Measurements from ENCODE around the gene ETV1.

ETV1 gene

DNA sequence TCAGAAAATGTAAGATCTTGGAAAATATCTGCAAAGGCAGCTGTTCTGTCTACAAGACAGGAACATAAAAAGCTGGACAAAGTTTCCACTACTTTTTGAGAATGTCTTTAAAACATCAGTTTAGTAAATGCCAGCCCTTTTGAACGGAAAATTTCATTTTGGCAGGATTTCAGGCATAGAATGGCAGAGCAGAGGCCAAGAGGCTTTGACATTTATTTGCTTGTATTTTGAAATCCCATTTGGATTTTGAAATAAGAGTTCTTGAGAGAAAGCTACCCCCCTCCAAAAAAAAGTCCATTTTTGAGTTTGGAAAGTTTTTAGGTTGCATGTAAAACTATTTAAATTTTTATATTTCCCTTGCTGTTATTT, 3.1 kb upstream of the ETV1 start:
- no peaks in the 10 kb centered on the region for H3K36me3 Mint-ChIP-seq (ENCODE audit: insufficient read depth)
- H3K4me3 Mint-ChIP-seq: no peak overlapping the region

DNA sequence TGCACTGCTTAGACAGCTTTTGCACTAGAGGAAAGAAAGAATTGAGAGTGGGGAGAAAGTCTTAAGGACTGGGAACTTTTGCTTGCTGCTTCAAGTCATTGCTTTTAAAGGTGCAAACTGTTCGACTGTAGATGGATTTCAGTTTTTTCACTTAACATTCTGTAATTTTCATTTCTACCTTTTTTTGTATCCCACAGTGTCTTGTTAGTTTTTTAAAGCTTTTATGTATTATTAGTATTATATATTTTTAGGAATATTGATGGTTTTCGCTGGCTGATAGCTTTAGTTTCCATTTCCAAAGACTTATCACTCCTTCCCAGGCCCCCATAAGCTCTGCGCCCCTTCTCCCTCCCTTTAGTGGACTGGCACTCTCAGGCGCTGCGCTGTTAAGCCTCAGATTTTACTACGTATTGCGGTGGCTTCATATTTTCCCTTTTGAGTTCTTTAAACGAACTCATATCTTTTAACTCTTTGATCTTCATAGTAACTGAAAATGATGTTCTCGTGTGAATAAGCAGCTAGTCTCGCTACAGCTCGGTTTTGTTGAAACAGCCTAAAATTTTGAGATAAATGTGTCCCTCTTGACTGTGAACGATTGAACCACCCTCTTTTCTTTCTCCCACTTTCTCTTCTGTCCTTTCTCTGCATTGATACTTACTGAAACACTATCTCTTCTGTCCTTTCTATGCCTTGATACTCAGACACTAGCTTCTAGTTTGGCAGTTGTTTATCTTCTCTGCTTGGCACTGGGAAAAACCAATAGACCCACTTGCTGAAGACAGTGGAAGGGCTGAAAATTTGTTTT, 2.5 kb upstream of the ETV1 start:
- peak; percentile 18 for ATAC-seq (replicated peaks)
- no peak for DNase-seq
- no peaks in the 10 kb centered on the region for H3K36me3 Mint-ChIP-seq (ENCODE audit: insufficient read depth)
- no peak overlapping the region for H3K27ac Mint-ChIP-seq
- H3K27me3 Mint-ChIP-seq: no peaks in the 10 kb centered on the region
- no peaks in the 10 kb centered on the region for H3K4me1 Mint-ChIP-seq (ENCODE audit: low read depth in 2 of 2)
- no peak overlapping the region for H3K4me3 Mint-ChIP-seq
- no peaks in the 10 kb centered on the region for H3K9me3 Mint-ChIP-seq

More for the DNA sequence above, 3.1 kb upstream of the ETV1 start:
- Mint-ChIP-seq H3K27ac (no peak overlapping the region), H3K4me1 (ENCODE audit: low read depth in 2 of 2) (no peaks in the 10 kb centered on the region), H3K27me3 (no peaks in the 10 kb centered on the region), H3K9me3 (no peaks in the 10 kb centered on the region)
- DNase-seq: no peak
- no peak for ATAC-seq (replicated peaks)

DNA sequence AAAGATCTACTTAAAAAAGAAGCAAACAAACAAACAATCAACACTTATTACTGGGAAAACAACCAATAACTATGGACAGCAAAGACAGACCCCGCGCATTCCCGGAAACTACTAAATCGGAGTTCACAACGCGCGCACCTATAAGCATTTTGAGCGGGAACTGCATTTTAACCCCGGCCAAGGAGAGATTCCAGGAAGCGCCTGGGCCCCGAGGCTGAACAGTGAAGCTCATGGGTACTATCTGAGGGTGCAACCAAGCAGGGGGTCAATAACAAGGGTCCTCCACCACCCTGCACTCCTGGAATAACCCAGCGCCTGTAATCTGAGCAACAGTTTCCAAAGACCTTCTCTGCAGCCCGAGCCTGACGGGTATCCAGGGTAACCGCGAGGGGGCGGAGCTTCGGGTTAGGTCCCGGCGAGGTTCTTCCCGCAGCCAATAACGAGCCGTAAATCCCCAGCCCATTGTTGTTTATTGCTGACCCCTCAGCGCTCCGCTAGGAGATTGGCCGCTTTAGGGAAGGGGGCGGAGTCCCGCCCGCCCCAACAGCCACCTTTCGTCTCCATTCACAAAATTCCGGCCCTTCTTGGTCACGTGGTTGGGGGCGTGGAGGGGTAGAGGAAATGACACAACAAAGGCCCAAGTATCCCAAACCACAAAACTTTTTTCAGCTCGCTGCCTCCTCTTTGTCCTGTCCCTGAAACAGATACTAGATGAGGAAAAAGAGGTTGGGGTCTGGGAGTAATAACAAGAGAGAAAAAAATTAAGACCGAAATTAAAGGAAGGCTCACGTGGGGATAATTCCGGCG, 1.7 kb upstream of the ETV1 start:
- no peak overlapping the region for H3K27ac Mint-ChIP-seq
- no peak overlapping the region for H3K4me3 Mint-ChIP-seq
- peaks cover 0 to 6% of the 10 kb centered on the region in 2 donors for H3K27me3 Mint-ChIP-seq
- H3K4me1 Mint-ChIP-seq (ENCODE audit: low read depth in 2 of 2): no peaks in the 10 kb centered on the region
- H3K36me3 Mint-ChIP-seq (ENCODE audit: insufficient read depth): no peaks in the 10 kb centered on the region
- no peaks in the 10 kb centered on the region for H3K9me3 Mint-ChIP-seq
- peak; percentile 75 for ATAC-seq (replicated peaks)
- DNase-seq: peak; percentile 26 to 53 (median 48)

DNA sequence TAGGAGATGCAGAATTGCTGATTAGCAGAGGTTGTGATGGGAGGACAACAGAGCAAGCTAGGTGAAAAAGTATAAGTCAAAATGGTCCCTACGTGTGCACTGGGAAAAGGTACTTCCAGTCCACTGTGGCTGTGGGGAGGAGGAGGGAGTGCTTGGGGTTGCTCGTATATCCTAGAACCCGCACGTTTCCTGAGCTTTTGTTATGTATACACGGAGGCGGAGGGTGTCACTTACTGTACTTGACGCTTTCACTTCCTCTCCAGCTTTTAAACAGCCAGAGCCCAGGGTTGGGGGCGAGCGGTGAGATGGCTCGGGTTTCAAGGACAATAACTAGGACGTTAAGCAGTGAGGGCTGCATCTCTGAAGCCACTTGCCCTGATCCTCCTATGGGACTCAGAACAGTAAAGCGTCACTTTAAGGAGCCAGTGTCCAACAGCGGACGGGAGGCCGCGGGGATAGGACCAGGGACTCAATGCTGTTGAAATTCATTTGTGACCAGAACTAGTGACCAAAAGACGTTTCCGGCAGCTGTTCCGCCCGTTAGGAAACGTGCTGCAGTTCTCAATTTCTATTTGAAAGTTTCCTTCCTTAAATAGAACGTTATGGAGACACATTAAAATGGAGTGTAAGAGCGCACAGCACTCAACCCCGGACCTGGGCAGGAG, 985 bp upstream of the ETV1 start:
- DNase-seq (peak in 2 of 3 experiments; percentile 8 to 19), ATAC-seq (replicated peaks) (peak; percentile 45)
- H3K27ac Mint-ChIP-seq: no peak overlapping the region
- H3K4me1 Mint-ChIP-seq (ENCODE audit: low read depth in 2 of 2): no peaks in the 10 kb centered on the region
- no peaks in the 10 kb centered on the region for H3K36me3 Mint-ChIP-seq (ENCODE audit: insufficient read depth)
- no peaks in the 10 kb centered on the region for H3K9me3 Mint-ChIP-seq
- peaks cover 0 to 13% of the 10 kb centered on the region in 2 donors for H3K27me3 Mint-ChIP-seq
- H3K4me3 Mint-ChIP-seq: no peak overlapping the region

DNA sequence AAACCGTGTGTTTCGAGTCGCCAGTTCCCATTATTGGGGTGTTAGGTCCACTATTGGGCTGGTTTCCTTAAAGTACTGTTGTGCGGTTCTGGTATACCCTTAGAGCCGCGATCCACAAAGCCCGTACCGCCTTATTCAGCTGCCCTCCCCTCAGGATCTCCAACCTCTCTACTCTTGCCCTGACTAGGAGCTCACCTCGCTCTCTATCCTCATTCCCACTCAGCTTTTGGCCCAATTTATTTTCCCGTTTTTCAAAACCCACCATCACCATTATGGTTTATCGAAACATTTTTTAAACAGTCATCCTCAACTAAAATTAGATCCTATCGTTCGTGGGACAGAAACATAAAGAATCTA, 461 bp upstream of the ETV1 start:
- H3K9me3 Mint-ChIP-seq: no peaks in the 10 kb centered on the region
- peak; percentile 9 for ATAC-seq (replicated peaks)
- peaks cover 0 to 15% of the 10 kb centered on the region in 2 donors for H3K27me3 Mint-ChIP-seq
- no peaks in the 10 kb centered on the region for H3K36me3 Mint-ChIP-seq (ENCODE audit: insufficient read depth)
- no peak for DNase-seq
- no peak overlapping the region for H3K4me3 Mint-ChIP-seq
- no peaks in the 10 kb centered on the region for H3K4me1 Mint-ChIP-seq (ENCODE audit: low read depth in 2 of 2)
- no peak overlapping the region for H3K27ac Mint-ChIP-seq

DNA sequence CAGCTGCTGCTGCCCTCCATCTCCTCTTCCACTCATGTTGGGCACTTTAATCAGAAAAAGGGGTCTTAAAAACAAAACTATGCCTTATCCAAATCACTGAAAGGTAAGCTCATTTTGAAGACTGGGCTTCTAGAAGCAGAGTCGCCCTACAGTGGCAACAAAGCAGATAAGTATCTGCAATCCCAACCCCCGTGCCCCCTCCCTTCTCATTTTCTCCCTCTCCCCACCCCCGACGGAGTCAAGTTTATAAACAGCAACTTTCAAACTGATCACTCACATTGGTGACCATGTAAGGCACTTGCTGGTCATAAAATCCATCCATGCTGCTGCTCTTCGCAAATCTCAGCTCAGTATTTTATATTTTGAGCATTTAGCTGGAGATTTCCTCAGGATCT, 738 bp downstream of the ETV1 start:
- H3K9me3 Mint-ChIP-seq: no peaks in the 10 kb centered on the region
- DNase-seq (no peak), ATAC-seq (replicated peaks) (no peak)
- no peak overlapping the region for H3K4me3 Mint-ChIP-seq
- no peaks in the 10 kb centered on the region for H3K36me3 Mint-ChIP-seq (ENCODE audit: insufficient read depth)
- no peak overlapping the region for H3K27ac Mint-ChIP-seq
- no peaks in the 10 kb centered on the region for H3K4me1 Mint-ChIP-seq (ENCODE audit: low read depth in 2 of 2)
- peaks cover 0 to 15% of the 10 kb centered on the region in 2 donors for H3K27me3 Mint-ChIP-seq

DNA sequence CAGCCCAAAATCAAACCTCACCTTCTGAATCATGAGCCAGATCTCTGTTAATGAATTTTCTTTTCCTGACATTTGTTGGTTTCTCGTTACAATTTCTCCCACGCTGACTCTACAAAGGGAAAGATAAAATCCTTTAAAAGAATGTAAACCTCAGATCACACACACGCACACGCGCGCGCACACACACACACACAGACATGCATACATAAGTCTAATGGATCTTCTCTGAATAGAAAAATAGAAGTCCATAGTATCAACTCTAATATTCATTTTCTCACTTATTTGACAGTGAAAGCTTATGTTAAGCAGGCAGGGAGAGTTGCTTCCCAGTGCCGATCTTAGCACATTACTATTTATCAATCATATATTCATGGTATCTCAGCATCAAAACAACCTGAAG, 1.4 kb downstream of the ETV1 start:
- H3K4me3 Mint-ChIP-seq: no peak overlapping the region
- no peak overlapping the region for H3K27ac Mint-ChIP-seq

DNA sequence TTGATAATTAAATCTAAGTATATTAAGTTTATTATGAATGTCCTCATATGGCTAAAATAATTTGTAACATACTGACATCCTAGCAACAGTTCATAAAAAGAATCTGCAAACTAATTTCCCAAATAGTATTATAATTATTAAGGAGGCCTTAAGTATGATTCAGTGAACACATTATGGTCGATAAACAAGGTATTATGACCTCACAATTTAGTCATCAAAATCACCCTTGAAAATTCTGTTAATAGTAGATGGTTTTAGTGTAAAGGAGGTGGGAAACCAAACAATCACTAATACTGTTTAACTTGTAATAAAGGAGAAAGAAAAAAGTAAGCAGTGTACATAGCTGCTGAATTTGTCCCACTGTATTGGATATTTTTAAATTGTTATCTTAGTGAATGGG, 2.1 kb downstream of the ETV1 start:
- H3K4me3 Mint-ChIP-seq: no peak overlapping the region
- peaks cover 0 to 23% of the 10 kb centered on the region in 2 donors for H3K27me3 Mint-ChIP-seq
- no peak overlapping the region for H3K27ac Mint-ChIP-seq
- H3K36me3 Mint-ChIP-seq (ENCODE audit: insufficient read depth): no peaks in the 10 kb centered on the region
- DNase-seq (no peak), ATAC-seq (replicated peaks) (no peak)
- peaks cover 0 to 5% of the 10 kb centered on the region in 2 donors for H3K4me1 Mint-ChIP-seq (ENCODE audit: low read depth in 2 of 2)
- H3K9me3 Mint-ChIP-seq: no peaks in the 10 kb centered on the region

More for the DNA sequence above, 1.4 kb downstream of the ETV1 start:
- peaks cover 0 to 1% of the 10 kb centered on the region in 2 donors for H3K4me1 Mint-ChIP-seq (ENCODE audit: low read depth in 2 of 2)
- H3K9me3 Mint-ChIP-seq: no peaks in the 10 kb centered on the region
- ATAC-seq (replicated peaks) (no peak), DNase-seq (no peak)
- peaks cover 0 to 16% of the 10 kb centered on the region in 2 donors for H3K27me3 Mint-ChIP-seq
- H3K36me3 Mint-ChIP-seq (ENCODE audit: insufficient read depth): no peaks in the 10 kb centered on the region

DNA sequence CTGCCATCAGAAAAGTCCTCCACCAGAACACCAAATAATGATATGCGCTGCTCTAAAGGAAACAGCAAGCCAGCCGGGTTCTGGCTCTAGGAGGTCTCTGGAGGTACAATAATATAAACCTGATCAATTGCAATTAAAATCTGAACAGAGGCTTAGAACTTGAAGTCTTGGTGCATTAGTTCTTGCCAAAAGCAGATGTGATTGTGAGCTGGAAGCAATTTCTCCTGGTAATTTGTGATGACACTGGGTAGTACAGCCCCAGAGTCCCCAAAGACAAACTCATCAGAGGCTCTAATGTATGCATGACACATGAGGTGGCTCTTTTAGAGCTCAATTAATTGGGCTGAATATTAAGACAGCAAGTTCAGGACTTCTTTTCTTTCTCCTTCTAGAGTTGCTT, 3.3 kb downstream of the ETV1 start:
- peak overlapping the region in 1 of 2 donors; percentile 18 for H3K4me3 Mint-ChIP-seq
- ATAC-seq (replicated peaks): no peak
- peaks cover 0 to 5% of the 10 kb centered on the region in 2 donors for H3K4me1 Mint-ChIP-seq (ENCODE audit: low read depth in 2 of 2)
- no peak for DNase-seq
- no peaks in the 10 kb centered on the region for H3K36me3 Mint-ChIP-seq (ENCODE audit: insufficient read depth)
- H3K27ac Mint-ChIP-seq: no peak overlapping the region
- H3K9me3 Mint-ChIP-seq: no peaks in the 10 kb centered on the region
- peaks cover 0 to 23% of the 10 kb centered on the region in 2 donors for H3K27me3 Mint-ChIP-seq

DNA sequence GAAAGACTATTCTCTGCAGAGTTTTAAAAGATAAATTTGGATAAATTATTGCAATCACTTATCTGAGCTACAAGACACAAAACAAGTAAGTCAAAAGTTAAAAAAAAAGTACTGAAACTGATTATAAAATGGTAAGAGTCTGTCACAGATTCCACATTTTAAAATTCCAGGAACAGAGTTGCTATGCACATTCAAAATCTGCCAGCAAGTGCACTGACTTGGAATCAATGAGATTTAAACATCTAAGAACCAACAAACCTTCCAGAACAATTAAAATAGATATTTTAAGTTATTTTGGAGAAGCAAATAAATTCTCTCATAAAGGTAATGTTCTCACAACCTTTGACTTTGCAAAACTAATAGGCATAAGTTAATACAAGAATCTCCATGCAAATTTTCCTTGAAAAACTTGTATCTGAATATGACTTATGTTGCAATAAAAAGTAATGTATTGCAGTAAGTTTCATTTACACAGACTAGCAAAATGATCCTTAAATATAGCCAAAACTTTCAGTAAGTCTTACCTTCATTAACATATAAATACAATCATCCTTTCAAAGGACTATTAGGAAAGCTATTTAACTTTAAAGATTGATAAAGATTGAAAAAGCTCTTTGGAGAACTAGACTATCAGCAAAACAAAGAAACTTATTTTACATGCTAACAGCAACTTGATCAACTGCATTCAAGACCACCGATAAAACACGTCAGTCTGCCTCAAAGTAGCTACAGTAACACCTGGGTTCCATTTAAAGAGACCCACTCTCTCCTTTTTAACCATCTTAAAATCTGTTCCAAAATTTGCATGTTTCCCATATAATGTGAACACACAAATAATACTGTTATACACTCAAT, 4.4 kb downstream of the ETV1 start:
- Mint-ChIP-seq H3K4me1 (ENCODE audit: low read depth in 2 of 2) (peaks cover 0 to 5% of the 10 kb centered on the region in 2 donors), H3K9me3 (no peaks in the 10 kb centered on the region), H3K4me3 (no peak overlapping the region), H3K36me3 (ENCODE audit: insufficient read depth) (no peaks in the 10 kb centered on the region), H3K27ac (no peak overlapping the region), H3K27me3 (peaks cover 5 to 28% of the 10 kb centered on the region in 2 donors)
- ATAC-seq (replicated peaks): no peak
- no peak for DNase-seq

DNA sequence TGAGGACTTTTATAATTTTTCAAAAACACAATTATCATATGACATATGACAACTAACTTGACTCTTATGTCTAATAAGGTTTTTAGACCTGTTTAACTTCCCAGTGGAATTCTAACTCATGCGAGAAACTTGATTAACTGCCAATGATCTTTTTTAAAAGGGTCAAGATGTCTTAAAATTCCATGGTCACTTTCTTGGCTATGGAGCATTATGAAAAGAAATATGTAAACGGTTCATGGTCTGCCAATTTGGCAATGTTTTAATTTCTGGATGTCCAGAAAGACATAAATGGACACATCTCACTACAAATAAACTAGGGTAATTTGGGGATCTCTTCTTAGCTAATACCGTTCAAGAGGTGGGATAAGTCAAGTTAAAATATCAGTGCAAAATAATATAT, 5.4 kb downstream of the ETV1 start:
- DNase-seq (no peak), ATAC-seq (replicated peaks) (no peak)
- no peaks in the 10 kb centered on the region for H3K9me3 Mint-ChIP-seq
- peaks cover 0 to 5% of the 10 kb centered on the region in 2 donors for H3K4me1 Mint-ChIP-seq (ENCODE audit: low read depth in 2 of 2)
- H3K27me3 Mint-ChIP-seq: peaks cover 7 to 31% of the 10 kb centered on the region in 2 donors
- H3K4me3 Mint-ChIP-seq: no peak overlapping the region
- H3K36me3 Mint-ChIP-seq (ENCODE audit: insufficient read depth): no peaks in the 10 kb centered on the region
- H3K27ac Mint-ChIP-seq: no peak overlapping the region

DNA sequence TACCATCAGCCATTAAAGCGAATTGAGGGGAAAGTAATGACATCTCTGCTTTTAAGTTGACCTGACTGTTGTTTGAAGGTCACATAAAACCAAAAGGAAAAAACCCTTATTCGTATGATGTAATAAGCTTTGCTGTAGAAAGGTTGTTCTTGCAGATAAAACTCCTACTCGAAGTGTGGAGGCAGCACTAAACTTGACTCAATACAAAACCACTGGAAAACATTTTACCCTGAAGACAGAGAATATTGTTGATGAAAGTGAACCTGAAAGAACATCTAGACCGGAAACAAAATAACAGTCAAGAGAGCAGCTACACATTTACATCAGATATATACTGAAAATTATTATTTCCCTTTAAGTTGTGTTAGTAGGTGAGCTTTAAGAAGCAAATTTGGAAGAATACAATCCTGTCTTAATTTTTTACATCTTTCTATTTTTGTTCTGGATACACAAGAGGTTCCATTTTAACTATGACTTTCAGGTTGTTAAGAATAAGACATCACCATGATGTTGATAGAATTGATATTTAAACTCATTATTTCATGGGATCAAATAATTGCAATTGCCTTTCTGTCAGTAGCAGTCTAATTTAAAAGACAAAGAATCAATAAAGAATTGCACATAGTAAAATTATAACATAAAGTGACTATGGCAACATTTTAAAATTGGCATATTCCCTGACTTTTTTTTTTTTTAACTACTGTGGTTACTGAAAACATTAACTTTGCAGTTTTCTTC, 6.4 kb downstream of the ETV1 start:
- Mint-ChIP-seq H3K27ac (no peak overlapping the region), H3K4me3 (no peak overlapping the region), H3K9me3 (no peaks in the 10 kb centered on the region), H3K36me3 (ENCODE audit: insufficient read depth) (no peaks in the 10 kb centered on the region), H3K27me3 (peaks cover 7 to 35% of the 10 kb centered on the region in 2 donors), H3K4me1 (ENCODE audit: low read depth in 2 of 2) (peaks cover 0 to 5% of the 10 kb centered on the region in 2 donors)
- DNase-seq (no peak), ATAC-seq (replicated peaks) (no peak)
